ENCODE results near the gene CEP43.

CEP43 gene

DNA sequence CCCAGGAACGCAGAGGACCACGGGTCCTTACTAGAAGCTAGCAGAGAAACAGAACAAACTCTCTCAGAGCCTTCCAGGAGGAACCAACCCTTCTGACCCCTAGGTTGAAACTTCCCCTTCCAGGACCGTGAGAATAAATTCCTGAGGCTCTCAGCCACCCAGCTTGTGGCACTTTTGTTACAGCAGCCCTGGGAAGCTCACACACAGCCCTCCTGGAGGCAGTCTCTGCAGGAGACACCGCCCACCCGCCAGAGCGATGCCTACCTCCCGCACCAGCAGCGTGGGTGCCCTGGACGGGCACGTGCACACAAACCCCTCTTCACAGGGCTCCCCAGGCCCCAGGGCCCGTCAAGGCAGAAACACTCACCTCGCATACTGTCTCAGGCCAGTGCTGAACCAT is 47.1 kb upstream of the CEP43 start:
- TF ChIP-seq, protein P1, sequence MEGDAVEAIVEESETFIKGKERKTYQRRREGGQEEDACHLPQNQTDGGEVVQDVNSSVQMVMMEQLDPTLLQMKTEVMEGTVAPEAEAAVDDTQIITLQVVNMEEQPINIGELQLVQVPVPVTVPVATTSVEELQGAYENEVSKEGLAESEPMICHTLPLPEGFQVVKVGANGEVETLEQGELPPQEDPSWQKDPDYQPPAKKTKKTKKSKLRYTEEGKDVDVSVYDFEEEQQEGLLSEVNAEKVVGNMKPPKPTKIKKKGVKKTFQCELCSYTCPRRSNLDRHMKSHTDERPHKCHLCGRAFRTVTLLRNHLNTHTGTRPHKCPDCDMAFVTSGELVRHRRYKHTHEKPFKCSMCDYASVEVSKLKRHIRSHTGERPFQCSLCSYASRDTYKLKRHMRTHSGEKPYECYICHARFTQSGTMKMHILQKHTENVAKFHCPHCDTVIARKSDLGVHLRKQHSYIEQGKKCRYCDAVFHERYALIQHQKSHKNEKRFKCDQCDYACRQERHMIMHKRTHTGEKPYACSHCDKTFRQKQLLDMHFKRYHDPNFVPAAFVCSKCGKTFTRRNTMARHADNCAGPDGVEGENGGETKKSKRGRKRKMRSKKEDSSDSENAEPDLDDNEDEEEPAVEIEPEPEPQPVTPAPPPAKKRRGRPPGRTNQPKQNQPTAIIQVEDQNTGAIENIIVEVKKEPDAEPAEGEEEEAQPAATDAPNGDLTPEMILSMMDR (IDR thresholded peaks at IDR 0.05; ENCODE audit: insufficient read depth, low read length, poor library complexity, severe bottlenecking) = no peak
- Histone ChIP-seq H3K27me3 (replicated peaks; ENCODE audit: control insufficient read depth, insufficient read depth, low read length) (no peaks in the 10 kb centered on the region), H3K36me3 (ENCODE audit: control insufficient read depth, insufficient read depth, low read length) (peaks cover 6% of the 10 kb centered on the region), H3K4me3 (replicated peaks; ENCODE audit: low read depth, low read length) (no peak overlapping the region)
- no peak for DNase-seq (ENCODE audit: extremely low read depth, insufficient read length)

DNA sequence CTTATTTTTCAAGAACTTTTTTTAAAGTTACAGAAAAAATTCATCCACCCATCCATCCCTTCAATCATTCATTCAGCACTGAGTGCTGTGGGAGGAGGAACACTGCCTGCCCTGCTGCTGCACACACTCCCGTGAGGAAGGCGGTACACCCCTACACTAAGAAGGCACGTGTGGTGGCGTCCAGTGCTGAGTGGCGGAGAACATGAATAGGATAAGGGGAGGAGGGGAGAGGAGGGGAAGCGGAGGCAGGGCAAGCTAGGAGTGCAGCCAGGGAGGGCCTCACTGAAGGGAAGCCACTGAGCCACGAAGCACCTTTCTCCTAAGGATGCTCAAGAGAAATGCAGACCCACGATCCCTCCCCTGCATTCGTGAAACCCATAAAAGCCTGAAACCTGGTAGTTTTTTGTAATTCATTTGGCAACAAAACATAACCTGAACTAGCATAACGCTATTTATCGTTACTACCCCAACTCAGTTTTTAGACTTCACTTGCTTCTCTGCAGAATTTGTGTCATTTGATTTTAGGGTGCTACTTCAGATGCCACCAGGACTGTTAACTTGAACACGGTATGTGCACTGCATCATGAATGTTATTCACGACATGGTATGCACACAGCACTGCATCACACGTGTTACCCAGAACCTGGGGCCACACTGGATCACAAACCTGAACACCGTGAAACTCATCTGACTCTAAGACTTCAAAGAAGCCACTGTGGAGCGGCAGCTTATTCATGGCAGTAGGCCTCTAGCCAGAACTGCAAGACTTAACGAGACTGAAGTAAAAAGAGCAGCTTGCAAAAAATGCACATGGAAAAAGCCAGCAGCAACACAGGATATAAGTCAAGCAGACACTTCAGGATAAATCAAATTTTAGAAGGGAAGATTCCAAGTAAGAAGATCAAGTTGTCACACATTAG is 46.4 kb upstream of the CEP43 start:
- TF ChIP-seq, protein P1 (IDR thresholded peaks at IDR 0.05; ENCODE audit: insufficient read depth, low read length, poor library complexity, severe bottlenecking) = no peak
- no peaks in the 10 kb centered on the region for H3K27me3 ChIP-seq (replicated peaks; ENCODE audit: control insufficient read depth, insufficient read depth, low read length)
- H3K4me3 ChIP-seq (replicated peaks; ENCODE audit: low read depth, low read length) = no peak overlapping the region
- H3K36me3 ChIP-seq (ENCODE audit: control insufficient read depth, insufficient read depth, low read length) = peaks cover 2% of the 10 kb centered on the region
- no peak for DNase-seq (ENCODE audit: extremely low read depth, insufficient read length)

DNA sequence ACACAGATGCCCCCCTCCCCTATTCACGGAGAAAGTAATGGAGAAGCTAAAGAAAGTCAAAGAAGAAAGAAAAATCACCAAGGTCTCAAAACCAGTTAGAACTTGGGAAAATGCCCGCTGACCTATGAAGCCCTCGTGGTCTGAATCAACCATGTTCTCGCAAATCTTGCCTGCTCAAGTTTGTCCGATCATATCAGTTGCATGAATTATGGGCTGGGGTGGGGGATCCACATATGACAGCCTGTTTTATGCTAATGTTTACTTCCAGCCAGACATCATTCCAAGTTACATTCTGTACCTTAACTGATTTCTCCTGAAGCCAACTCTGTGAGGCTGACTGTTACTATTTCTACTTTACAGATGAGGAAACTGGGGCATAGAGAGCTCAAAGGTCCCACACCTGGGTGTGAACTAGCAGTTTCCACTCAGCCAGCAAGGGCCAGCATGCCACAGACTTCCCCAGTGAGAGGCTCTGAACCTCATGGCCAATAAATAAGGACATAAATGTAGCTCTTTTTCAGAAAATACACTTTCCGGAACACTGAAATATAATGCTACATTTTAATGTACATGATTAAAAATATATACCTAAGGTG is 45.0 kb upstream of the CEP43 start:
- Histone ChIP-seq H3K36me3 (ENCODE audit: control insufficient read depth, insufficient read depth, low read length) (peaks cover 2% of the 10 kb centered on the region), H3K27me3 (replicated peaks; ENCODE audit: control insufficient read depth, insufficient read depth, low read length) (no peaks in the 10 kb centered on the region), H3K4me3 (replicated peaks; ENCODE audit: low read depth, low read length) (peak overlapping the region; percentile 69)
- DNase-seq (ENCODE audit: extremely low read depth, insufficient read length) = no peak
- TF ChIP-seq, protein P1 (IDR thresholded peaks at IDR 0.05; ENCODE audit: insufficient read depth, low read length, poor library complexity, severe bottlenecking) = no peak

DNA sequence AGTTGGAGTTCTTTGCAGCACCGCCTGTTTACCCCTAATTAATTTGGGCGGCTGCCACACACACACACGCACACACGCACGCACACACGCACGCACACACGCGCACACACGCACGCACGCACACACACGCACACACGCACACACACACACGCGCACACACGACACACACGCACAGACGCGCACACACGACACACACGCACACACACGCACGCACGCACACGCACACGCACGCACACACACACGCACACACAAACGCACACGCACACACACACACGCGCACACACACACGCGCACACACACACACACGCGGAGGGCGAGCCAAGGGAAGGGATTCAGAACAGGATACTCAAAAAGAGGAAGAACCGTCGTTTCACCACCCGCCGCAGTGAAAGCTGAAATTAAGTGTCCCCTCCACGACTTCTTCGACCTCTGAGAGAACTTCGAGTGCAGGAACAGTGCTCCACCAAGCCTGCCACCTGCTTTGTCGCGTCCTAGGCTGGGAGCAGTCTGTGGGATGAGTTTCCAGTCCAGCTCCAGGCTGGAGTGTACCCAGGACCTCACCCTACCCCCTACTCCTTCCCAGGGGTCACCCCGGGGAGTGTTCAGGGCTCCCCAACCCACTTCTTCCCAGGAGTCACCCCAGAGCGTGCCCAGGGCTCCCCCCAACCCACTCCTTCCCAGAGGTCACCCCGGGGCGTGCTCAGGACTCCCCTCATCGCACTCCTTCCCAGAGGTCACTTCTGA is 43.9 kb upstream of the CEP43 start:
- Histone ChIP-seq H3K27me3 (replicated peaks; ENCODE audit: control insufficient read depth, insufficient read depth, low read length) (no peaks in the 10 kb centered on the region), H3K4me3 (replicated peaks; ENCODE audit: low read depth, low read length) (peak overlapping the region; percentile 69), H3K36me3 (ENCODE audit: control insufficient read depth, insufficient read depth, low read length) (peaks cover 2% of the 10 kb centered on the region)
- TF ChIP-seq, protein P1 (IDR thresholded peaks at IDR 0.05; ENCODE audit: insufficient read depth, low read length, poor library complexity, severe bottlenecking) = no peak
- DNase-seq (ENCODE audit: extremely low read depth, insufficient read length) = peak; percentile 59

DNA sequence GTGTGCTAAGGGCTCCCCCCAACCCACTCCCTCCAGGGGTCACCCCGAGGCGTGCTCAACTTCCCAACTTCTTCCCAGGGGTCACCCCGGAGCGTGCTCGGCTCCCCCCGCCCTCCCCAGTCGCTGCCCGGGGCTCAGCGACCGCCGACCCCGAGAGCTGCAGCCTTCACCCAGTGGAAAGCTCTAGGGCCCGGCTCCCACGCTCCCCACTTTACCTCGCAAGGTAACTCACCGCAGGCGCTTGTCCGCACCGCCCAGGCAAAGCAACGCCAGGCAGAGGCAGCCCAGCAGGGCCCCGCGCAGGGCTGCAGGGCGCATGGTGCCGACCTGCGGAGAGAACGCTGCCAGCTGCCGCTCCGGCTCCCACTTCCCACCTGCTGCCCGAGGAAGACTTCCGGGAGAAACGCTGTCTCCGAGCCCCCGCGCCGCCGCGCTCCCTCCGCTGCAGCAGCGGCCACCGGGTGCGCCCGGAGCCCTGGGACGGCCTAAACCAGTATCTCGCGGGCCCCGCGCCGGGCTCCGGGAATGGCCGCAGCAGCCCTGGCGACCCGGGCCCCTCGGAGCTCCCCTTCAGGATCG is 43.2 kb upstream of the CEP43 start:
- Histone ChIP-seq H3K36me3 (ENCODE audit: control insufficient read depth, insufficient read depth, low read length) (peaks cover 2% of the 10 kb centered on the region), H3K4me3 (replicated peaks; ENCODE audit: low read depth, low read length) (peak overlapping the region; percentile 69), H3K27me3 (replicated peaks; ENCODE audit: control insufficient read depth, insufficient read depth, low read length) (no peaks in the 10 kb centered on the region)
- DNase-seq (ENCODE audit: extremely low read depth, insufficient read length) = no peak
- TF ChIP-seq, protein P1 (IDR thresholded peaks at IDR 0.05; ENCODE audit: insufficient read depth, low read length, poor library complexity, severe bottlenecking) = no peak

Measured in GM06990 (cell line).